ENCODE results near the gene FAM117A. TPM values are rescaled to one million over a fixed set of nuclear protein-coding genes. Genes with fewer than 3 reads are reported as not detected.
"Not testable (repeated sequence)": the region's sequence is repeated elsewhere in the genome, so short reads cannot be mapped to it uniquely, and the experiment has no call there.

The FAM117A gene
- total RNA-seq, 1 experiment from 2014 or later, result 0.52 TPM

- Histone ChIP-seq H3K27me3 (ENCODE audit: low read length) (no peaks in the 10 kb centered on the region), H3K9ac (ENCODE audit: low read length) (peak overlapping the region; percentile 83), H3K4me2 (ENCODE audit: low read depth, low read length, poor library complexity, severe bottlenecking) (peak overlapping the region; percentile 98), H2AFZ (ENCODE audit: low read length) (no peak overlapping the region; the same call in 1 of the 2 replicates), H3K4me1 (ENCODE audit: low read length) (peaks cover 25% of the 10 kb centered on the region), H3K9me2 (replicated peaks; ENCODE audit: insufficient read depth, low read length) (no peaks in the 10 kb centered on the region), H3K27ac (ENCODE audit: low read length) (peak overlapping the region; percentile 95), H3K36me3 (ENCODE audit: insufficient read depth, low read length) (peaks cover 16% of the 10 kb centered on the region), H3K4me3 (ENCODE audit: low read length) (peak overlapping the region; percentile 79), H3K9me3 (ENCODE audit: low read length) (no peaks in the 10 kb centered on the region), H4K20me1 (ENCODE audit: insufficient read depth, low read depth, low read length) (peaks cover 7% of the 10 kb centered on the region), H3K79me2 (ENCODE audit: low read length) (peaks cover 47% of the 10 kb centered on the region)
- peak; percentile 98 for DNase-seq
These were observed 86.6 kb downstream of the FAM117A start for GRCh38 chr17:49677134-49677932.

- H2AFZ ChIP-seq (ENCODE audit: low read length), result no peak overlapping the region
- H3K9ac ChIP-seq (ENCODE audit: low read length), result peak overlapping the region; percentile 83
- H3K79me2 ChIP-seq (ENCODE audit: low read length), result peaks cover 57% of the 10 kb centered on the region
- peaks cover 16% of the 10 kb centered on the region for H3K36me3 ChIP-seq (ENCODE audit: insufficient read depth, low read length)
- no peaks in the 10 kb centered on the region for H3K9me2 ChIP-seq (replicated peaks; ENCODE audit: insufficient read depth, low read length)
- DNase-seq, result peak; percentile 95
- peak overlapping the region; percentile 79 for H3K4me3 ChIP-seq (ENCODE audit: low read length)
- peaks cover 25% of the 10 kb centered on the region for H3K4me1 ChIP-seq (ENCODE audit: low read length)
- H4K20me1 ChIP-seq (ENCODE audit: insufficient read depth, low read depth, low read length), result peaks cover 7% of the 10 kb centered on the region
- no peaks in the 10 kb centered on the region for H3K27me3 ChIP-seq (ENCODE audit: low read length)
- H3K9me3 ChIP-seq (ENCODE audit: low read length), result no peaks in the 10 kb centered on the region
- peak overlapping the region; percentile 98 for H3K4me2 ChIP-seq (ENCODE audit: low read depth, low read length, poor library complexity, severe bottlenecking)
- H3K27ac ChIP-seq (ENCODE audit: low read length), result peak overlapping the region; percentile 95
These were observed 87.6 kb downstream of the FAM117A start for GRCh38 chr17:49676276-49676868.

- no peak overlapping the region for H3K4me3 ChIP-seq (ENCODE audit: low read length)
- H3K27me3 ChIP-seq (ENCODE audit: low read length), result no peaks in the 10 kb centered on the region
- no peak for DNase-seq
- no peak overlapping the region for H2AFZ ChIP-seq (ENCODE audit: low read length)
- no peaks in the 10 kb centered on the region for H3K9me3 ChIP-seq (ENCODE audit: low read length)
- H3K27ac ChIP-seq (ENCODE audit: low read length), result no peak overlapping the region
- H3K9me2 ChIP-seq (replicated peaks; ENCODE audit: insufficient read depth, low read length), result no peaks in the 10 kb centered on the region
- H3K9ac ChIP-seq (ENCODE audit: low read length), result no peak overlapping the region
- H3K4me2 ChIP-seq (ENCODE audit: low read depth, low read length, poor library complexity, severe bottlenecking), result no peak overlapping the region
- peaks cover 15% of the 10 kb centered on the region for H4K20me1 ChIP-seq (ENCODE audit: insufficient read depth, low read depth, low read length)
- peaks cover 76% of the 10 kb centered on the region for H3K79me2 ChIP-seq (ENCODE audit: low read length)
- H3K4me1 ChIP-seq (ENCODE audit: low read length), result peaks cover 25% of the 10 kb centered on the region
- peaks cover 16% of the 10 kb centered on the region for H3K36me3 ChIP-seq (ENCODE audit: insufficient read depth, low read length)
These were observed 89.4 kb downstream of the FAM117A start for GRCh38 chr17:49674507-49674906.

GRCh38 chr17:49673679-49674078, 90.3 kb downstream of the FAM117A start:
- H3K79me2 ChIP-seq (ENCODE audit: low read length), result peaks cover 81% of the 10 kb centered on the region
- not testable (repeated sequence) for H3K9me2 ChIP-seq (replicated peaks; ENCODE audit: insufficient read depth, low read length); H3K9ac ChIP-seq (ENCODE audit: low read length); DNase-seq; H2AFZ ChIP-seq (ENCODE audit: low read length); H3K27ac ChIP-seq (ENCODE audit: low read length); H3K4me3 ChIP-seq (ENCODE audit: low read length); H3K27me3 ChIP-seq (ENCODE audit: low read length); H3K9me3 ChIP-seq (ENCODE audit: low read length); H3K4me2 ChIP-seq (ENCODE audit: low read depth, low read length, poor library complexity, severe bottlenecking)
- H3K4me1 ChIP-seq (ENCODE audit: low read length), result peaks cover 25% of the 10 kb centered on the region
- peaks cover 16% of the 10 kb centered on the region for H3K36me3 ChIP-seq (ENCODE audit: insufficient read depth, low read length)
- peaks cover 15% of the 10 kb centered on the region for H4K20me1 ChIP-seq (ENCODE audit: insufficient read depth, low read depth, low read length)

- peaks cover 16% of the 10 kb centered on the region for H4K20me1 ChIP-seq (ENCODE audit: insufficient read depth, low read depth, low read length)
- H3K27ac ChIP-seq (ENCODE audit: low read length), result no peak overlapping the region
- no peaks in the 10 kb centered on the region for H3K27me3 ChIP-seq (ENCODE audit: low read length)
- no peak overlapping the region for H2AFZ ChIP-seq (ENCODE audit: low read length)
- no peaks in the 10 kb centered on the region for H3K9me3 ChIP-seq (ENCODE audit: low read length)
- peaks cover 92% of the 10 kb centered on the region for H3K79me2 ChIP-seq (ENCODE audit: low read length)
- H3K4me2 ChIP-seq (ENCODE audit: low read depth, low read length, poor library complexity, severe bottlenecking), result no peak overlapping the region
- H3K4me1 ChIP-seq (ENCODE audit: low read length), result peaks cover 10% of the 10 kb centered on the region
- no peak overlapping the region for H3K9ac ChIP-seq (ENCODE audit: low read length)
- no peak overlapping the region for H3K4me3 ChIP-seq (ENCODE audit: low read length)
- DNase-seq, result no peak
- no peaks in the 10 kb centered on the region for H3K9me2 ChIP-seq (replicated peaks; ENCODE audit: insufficient read depth, low read length)
- H3K36me3 ChIP-seq (ENCODE audit: insufficient read depth, low read length), result peaks cover 28% of the 10 kb centered on the region
These were observed 93.3 kb downstream of the FAM117A start for GRCh38 chr17:49670641-49671040.

GRCh38 chr17:49670002-49670401, 93.9 kb downstream of the FAM117A start:
- H3K4me2 ChIP-seq (ENCODE audit: low read depth, low read length, poor library complexity, severe bottlenecking), result no peak overlapping the region
- H4K20me1 ChIP-seq (ENCODE audit: insufficient read depth, low read depth, low read length), result peaks cover 15% of the 10 kb centered on the region; the same call in 1 of the 2 replicates
- no peak overlapping the region for H3K9ac ChIP-seq (ENCODE audit: low read length)
- H3K4me1 ChIP-seq (ENCODE audit: low read length), result peaks cover 7% of the 10 kb centered on the region
- no peak overlapping the region for H3K27ac ChIP-seq (ENCODE audit: low read length)
- peaks cover 89% of the 10 kb centered on the region for H3K79me2 ChIP-seq (ENCODE audit: low read length)
- DNase-seq, result no peak
- no peak overlapping the region for H3K4me3 ChIP-seq (ENCODE audit: low read length)
- H3K9me2 ChIP-seq (replicated peaks; ENCODE audit: insufficient read depth, low read length), result no peaks in the 10 kb centered on the region
- no peaks in the 10 kb centered on the region for H3K9me3 ChIP-seq (ENCODE audit: low read length)
- peaks cover 24% of the 10 kb centered on the region for H3K36me3 ChIP-seq (ENCODE audit: insufficient read depth, low read length)
- H3K27me3 ChIP-seq (ENCODE audit: low read length), result no peaks in the 10 kb centered on the region
- no peak overlapping the region for H2AFZ ChIP-seq (ENCODE audit: low read length)

GRCh38 chr17:49667854-49668253, 96.1 kb downstream of the FAM117A start:
- H3K9ac ChIP-seq (ENCODE audit: low read length), result no peak overlapping the region
- no peaks in the 10 kb centered on the region for H3K27me3 ChIP-seq (ENCODE audit: low read length)
- H3K9me3 ChIP-seq (ENCODE audit: low read length), result no peaks in the 10 kb centered on the region
- H3K4me2 ChIP-seq (ENCODE audit: low read depth, low read length, poor library complexity, severe bottlenecking), result no peak overlapping the region
- DNase-seq, result no peak
- H3K9me2 ChIP-seq (replicated peaks; ENCODE audit: insufficient read depth, low read length), result no peaks in the 10 kb centered on the region
- peaks cover 18% of the 10 kb centered on the region for H3K4me1 ChIP-seq (ENCODE audit: low read length)
- H3K27ac ChIP-seq (ENCODE audit: low read length), result no peak overlapping the region
- peaks cover 12% of the 10 kb centered on the region; the same call in 1 of the 2 replicates for H3K36me3 ChIP-seq (ENCODE audit: insufficient read depth, low read length)
- H3K79me2 ChIP-seq (ENCODE audit: low read length), result peaks cover 91% of the 10 kb centered on the region
- peaks cover 15% of the 10 kb centered on the region; the same call in 1 of the 2 replicates for H4K20me1 ChIP-seq (ENCODE audit: insufficient read depth, low read depth, low read length)
- no peak overlapping the region for H2AFZ ChIP-seq (ENCODE audit: low read length)
- H3K4me3 ChIP-seq (ENCODE audit: low read length), result no peak overlapping the region

- Histone ChIP-seq H3K9me2 (replicated peaks; ENCODE audit: insufficient read depth, low read length) (no peaks in the 10 kb centered on the region), H3K27ac (ENCODE audit: low read length) (no peak overlapping the region), H3K36me3 (ENCODE audit: insufficient read depth, low read length) (peaks cover 12% of the 10 kb centered on the region; the same call in 1 of the 2 replicates), H3K4me1 (ENCODE audit: low read length) (peaks cover 23% of the 10 kb centered on the region), H3K9ac (ENCODE audit: low read length) (no peak overlapping the region), H3K9me3 (ENCODE audit: low read length) (no peaks in the 10 kb centered on the region), H2AFZ (ENCODE audit: low read length) (no peak overlapping the region), H3K27me3 (ENCODE audit: low read length) (no peaks in the 10 kb centered on the region), H3K4me3 (ENCODE audit: low read length) (no peak overlapping the region), H3K4me2 (ENCODE audit: low read depth, low read length, poor library complexity, severe bottlenecking) (no peak overlapping the region), H4K20me1 (ENCODE audit: insufficient read depth, low read depth, low read length) (0 out of 2 replicates have a peak, but pooled peaks cover 6% of the 10 kb centered on the region), H3K79me2 (ENCODE audit: low read length) (peaks cover 90% of the 10 kb centered on the region)
- no peak for DNase-seq
These were observed 99.2 kb downstream of the FAM117A start for GRCh38 chr17:49664706-49665211.
